ENCODE results near the gene OR5H2. TPM values are rescaled to one million over a fixed set of nuclear protein-coding genes. Genes with fewer than 3 reads are reported as not detected.
"Not testable (repeated sequence)": the region's sequence is repeated elsewhere in the genome, so short reads cannot be mapped to it uniquely, and the experiment has no call there.

The OR5H2 gene
- total and polyA plus RNA-seq, 2 of the 4 experiments (the other 2 are of a cell fraction): not detected

DNA sequence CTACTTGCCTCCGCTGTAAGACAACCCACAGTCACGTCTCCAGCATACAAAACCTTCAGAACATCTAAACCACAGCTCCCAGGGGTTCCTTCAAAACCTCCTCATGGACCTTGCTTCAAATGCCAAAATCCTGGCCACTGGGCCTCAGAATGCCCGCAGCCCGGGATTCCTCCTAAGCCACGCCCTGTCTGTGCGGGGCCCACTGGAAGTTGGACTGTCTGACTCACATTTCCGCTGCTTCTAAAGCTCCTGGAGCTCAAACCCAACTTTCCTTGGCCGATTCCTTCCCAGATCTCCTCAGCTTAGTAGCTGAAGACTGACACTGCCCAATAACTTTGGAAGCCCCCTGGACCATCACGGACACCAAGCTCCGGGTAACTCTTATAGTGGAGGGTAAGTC, 36.2 kb upstream of the OR5H2 start:
- ChIA-PET CTCF (no interaction called here), POLR2A (ENCODE audit: unreplicated experiment) (no interaction called here)
- H4K5ac ChIP-seq (ENCODE audit: low read depth, low read length): no peak overlapping the region
- DNase-seq (no peak), ATAC-seq (ENCODE audit: low read depth) (no peak)
- H3K4ac ChIP-seq (ENCODE audit: low read depth, low read length): no peak overlapping the region
- H4K91ac ChIP-seq (ENCODE audit: insufficient read depth, low read depth, low read length): no peak overlapping the region
- H4K20me1 ChIP-seq (ENCODE audit: insufficient read depth, low read length): no peaks in the 10 kb centered on the region
- in situ Hi-C loops (cut with MboI; ENCODE audit: low sequenced_read_pairs): no loop called here
- H3K9me3 ChIP-seq (ENCODE audit: control insufficient read depth, insufficient read depth, low read length): no peaks in the 10 kb centered on the region
- H2BK5ac ChIP-seq (ENCODE audit: low read depth, low read length, poor library complexity, severe bottlenecking): no peak overlapping the region
- WGBS, 2 experiments (ENCODE audit: extremely low coverage in 2 of 2, insufficient read length in 1 of 2): 63% methylated on average over 3 of the region's 10 CpGs; no CpG with 5 or more reads in 1 of the 2 experiments
- no peak overlapping the region for H4K8ac ChIP-seq (ENCODE audit: low read depth in 2 of 2, low read length in 2 of 2)
- H3K27ac ChIP-seq (ENCODE audit: insufficient read depth, low read length): no peak overlapping the region
- H3K27me3 ChIP-seq (ENCODE audit: control insufficient read depth, insufficient read depth, low read length): no peaks in the 10 kb centered on the region
- H3K18ac ChIP-seq (ENCODE audit: low read depth, low read length): no peak overlapping the region
- H3K79me1 ChIP-seq (ENCODE audit: low read depth in 1 of 2, low read length in 2 of 2): no peaks in the 10 kb centered on the region
- no peak overlapping the region for H2AK5ac ChIP-seq (ENCODE audit: low read depth, low read length)
- H3K4me3 ChIP-seq (ENCODE audit: insufficient read depth, low read depth, low read length): no peak overlapping the region
- H2BK20ac ChIP-seq (ENCODE audit: low read depth, low read length): no peak overlapping the region
- H2BK15ac ChIP-seq (ENCODE audit: low read depth, low read length): no peak overlapping the region
- no peak overlapping the region for H3K56ac ChIP-seq (ENCODE audit: extremely low read depth, insufficient read depth, low read length)
- H3K23ac ChIP-seq (ENCODE audit: low read depth, low read length): no peak overlapping the region
- H2BK120ac ChIP-seq (ENCODE audit: low read depth, low read length): no peak overlapping the region
- H3K4me1 ChIP-seq (ENCODE audit: control insufficient read depth, insufficient read depth, low read length): no peaks in the 10 kb centered on the region
- no peak overlapping the region for H3K9ac ChIP-seq (ENCODE audit: low read depth, low read length)
- H3K14ac ChIP-seq (replicated peaks; ENCODE audit: low read depth, low read length): no peak overlapping the region
- dilution Hi-C loops (cut with HindIII; ENCODE audit: low sequenced_read_pairs, unreplicated experiment): no loop called here
- TF ChIP-seq RCOR1 (IDR thresholded peaks at IDR 0.05; ENCODE audit: insufficient replicate concordance, low read length) (no peak), SMC3 (IDR thresholded peaks at IDR 0.05; ENCODE audit: low read depth, low read length) (no peak), FOS (IDR thresholded peaks at IDR 0.05; ENCODE audit: low read depth, low read length) (no peak), CHD1 (IDR thresholded peaks at IDR 0.05; ENCODE audit: low read depth, low read length) (no peak), RAD21 (IDR thresholded peaks at IDR 0.05; ENCODE audit: low read length) (no peak), MAZ (IDR thresholded peaks at IDR 0.05; ENCODE audit: borderline replicate concordance, low read depth, low read length) (no peak), POLR2A (IDR thresholded peaks at IDR 0.05; ENCODE audit: low read depth, low read length) (no peak), CEBPB (IDR thresholded peaks at IDR 0.05; ENCODE audit: low read depth, low read length) (no peak)
- TF ChIP-seq, protein P1, sequence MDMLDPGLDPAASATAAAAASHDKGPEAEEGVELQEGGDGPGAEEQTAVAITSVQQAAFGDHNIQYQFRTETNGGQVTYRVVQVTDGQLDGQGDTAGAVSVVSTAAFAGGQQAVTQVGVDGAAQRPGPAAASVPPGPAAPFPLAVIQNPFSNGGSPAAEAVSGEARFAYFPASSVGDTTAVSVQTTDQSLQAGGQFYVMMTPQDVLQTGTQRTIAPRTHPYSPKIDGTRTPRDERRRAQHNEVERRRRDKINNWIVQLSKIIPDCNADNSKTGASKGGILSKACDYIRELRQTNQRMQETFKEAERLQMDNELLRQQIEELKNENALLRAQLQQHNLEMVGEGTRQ (IDR thresholded peaks at IDR 0.05; ENCODE audit: low read depth, low read length): no peak
- intact Hi-C loops (cut with micrococcal nuclease): no loop called here
- no peak overlapping the region for H3K4me2 ChIP-seq (ENCODE audit: low read depth, low read length)
- no peak overlapping the region for H2AK9ac ChIP-seq (replicated peaks; ENCODE audit: low read depth, low read length, poor library complexity)
- no peaks in the 10 kb centered on the region for H3K36me3 ChIP-seq (ENCODE audit: control insufficient read depth, insufficient read depth, low read length)
- H3K9me1 ChIP-seq (ENCODE audit: insufficient read depth, low read length): no peaks in the 10 kb centered on the region
- BruUV-seq (replicated peaks): no TSS peak
- no peak overlapping the region for H2AFZ ChIP-seq (replicated peaks; ENCODE audit: low read length, poor library complexity)

DNA sequence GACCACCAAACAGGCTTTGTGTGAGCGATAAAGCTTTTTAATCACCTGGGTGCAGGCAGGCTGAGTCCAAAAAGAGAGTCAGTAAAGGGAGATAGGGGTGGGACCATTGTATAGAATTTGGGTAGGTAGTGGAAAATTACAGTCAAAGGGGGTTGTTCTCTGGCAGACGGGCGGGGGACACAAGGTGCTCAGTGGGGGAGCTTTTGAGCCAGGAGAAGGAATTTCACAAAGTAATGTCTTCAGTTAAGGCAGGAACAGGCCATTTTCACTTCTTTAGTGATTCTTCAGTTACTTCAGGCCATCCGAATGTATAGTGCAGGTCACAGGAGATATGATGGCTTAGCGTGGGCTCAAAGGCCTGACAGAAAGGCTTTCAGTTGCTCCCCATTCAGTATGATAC, 26.3 kb upstream of the OR5H2 start:
- H3K18ac ChIP-seq (ENCODE audit: low read depth, low read length); H3K79me1 ChIP-seq (ENCODE audit: low read depth in 1 of 2, low read length in 2 of 2); H3K9me1 ChIP-seq (ENCODE audit: insufficient read depth, low read length); H2BK5ac ChIP-seq (ENCODE audit: low read depth, low read length, poor library complexity, severe bottlenecking); H2BK15ac ChIP-seq (ENCODE audit: low read depth, low read length); CTCF ChIA-PET; H3K27me3 ChIP-seq (ENCODE audit: control insufficient read depth, insufficient read depth, low read length); H3K14ac ChIP-seq (replicated peaks; ENCODE audit: low read depth, low read length); H3K4me2 ChIP-seq (ENCODE audit: low read depth, low read length); H4K91ac ChIP-seq (ENCODE audit: insufficient read depth, low read depth, low read length); H4K5ac ChIP-seq (ENCODE audit: low read depth, low read length); POLR2A ChIA-PET (ENCODE audit: unreplicated experiment); intact Hi-C loops (cut with micrococcal nuclease); H2BK20ac ChIP-seq (ENCODE audit: low read depth, low read length); H2AK5ac ChIP-seq (ENCODE audit: low read depth, low read length); in situ Hi-C loops (cut with MboI; ENCODE audit: low sequenced_read_pairs); H2AK9ac ChIP-seq (replicated peaks; ENCODE audit: low read depth, low read length, poor library complexity); H2BK120ac ChIP-seq (ENCODE audit: low read depth, low read length); H3K4me3 ChIP-seq (ENCODE audit: insufficient read depth, low read depth, low read length); H3K9ac ChIP-seq (ENCODE audit: low read depth, low read length); H3K23ac ChIP-seq (ENCODE audit: low read depth, low read length); dilution Hi-C loops (cut with HindIII; ENCODE audit: low sequenced_read_pairs, unreplicated experiment); H4K20me1 ChIP-seq (ENCODE audit: insufficient read depth, low read length); H4K8ac ChIP-seq (ENCODE audit: low read depth in 2 of 2, low read length in 2 of 2); H3K56ac ChIP-seq (ENCODE audit: extremely low read depth, insufficient read depth, low read length); H3K4ac ChIP-seq (ENCODE audit: low read depth, low read length); DNase-seq; H3K27ac ChIP-seq (ENCODE audit: insufficient read depth, low read length); H2AFZ ChIP-seq (replicated peaks; ENCODE audit: low read length, poor library complexity); H3K9me3 ChIP-seq (ENCODE audit: control insufficient read depth, insufficient read depth, low read length); H3K36me3 ChIP-seq (ENCODE audit: control insufficient read depth, insufficient read depth, low read length); ATAC-seq (ENCODE audit: low read depth); BruUV-seq (replicated peaks); H3K4me1 ChIP-seq (ENCODE audit: control insufficient read depth, insufficient read depth, low read length): not testable (repeated sequence)
- 14% methylated on average over 1 of the region's 5 CpGs; no CpG with 5 or more reads in 1 of the 2 experiments for WGBS, 2 experiments (ENCODE audit: extremely low coverage in 2 of 2, insufficient read length in 1 of 2)
